Right lobe of liver (tissue), 6 donors: ENCODE measurements around the gene LMBR1. TPM values are rescaled to one million over a fixed set of nuclear protein-coding genes. Genes with fewer than 3 reads are reported as not detected.

Source experiments
- ATAC-seq, 4 donors: fragments of 200-7000 bp; cut with Tn5 transposase; one replicate each; pipeline ENCODE4 v1.9.1; 2020; ENCODE audit warnings: mild to moderate bottlenecking in 4 of 4, moderate library complexity in 4 of 4
- DNase-seq, 3 donors: peaks; one replicate each; pipeline ENCODE4 v3.0.0-alpha.2; 2020
- H3K27ac ChIP-seq, 3 donors: fragments of 200-600 bp; one replicate each; pipeline ENCODE4 v1.8.0; 2022
- H3K27me3 ChIP-seq, 2 donors: fragments of 200-600 bp; one replicate each; pipeline ENCODE4 v1.8.0; 2022
- H3K36me3 ChIP-seq, 4 donors: fragments of 200-600 bp; sonication (generic) in 1 of 4; one replicate each; pipeline versions ENCODE4 v1.5.1 to v1.8.0; 2017 to 2022; ENCODE audit warnings: control low read depth in 1 of 4
- H3K4me1 ChIP-seq, 4 donors: fragments of 200-600 bp; sonication (generic) in 1 of 4; one replicate each; pipeline versions ENCODE4 v1.5.1 to v1.8.0; 2017 to 2022; ENCODE audit warnings: control low read depth in 1 of 4
- H3K4me3 ChIP-seq, 3 donors: fragments of 200-600 bp; one replicate each; pipeline ENCODE4 v1.8.0; 2022
- H3K9me3 ChIP-seq, 4 donors: fragments of 200-600 bp; sonication (generic) in 1 of 4; one replicate each; pipeline versions ENCODE4 v1.5.1 to v1.8.0; 2017 to 2022; ENCODE audit warnings: control low read depth in 1 of 4
- POLR2A ChIP-seq: fragments of 450-650 bp; IDR thresholded peaks from one replicate; pipeline ENCODE4 v1.6.1; 2017; ENCODE audit warnings: antibody characterized with exemption, mild to moderate bottlenecking
- WGBS: methylation state at CpG from one replicate; pipeline ENCODE4 v1.1.6; 2018; ENCODE audit warnings: low coverage, low lambda C conversion rate; ENCODE audit not compliant: insufficient coverage; ENCODE audit errors: missing lambda C conversion rate; 5-methylcytosine and 5-hydroxymethylcytosine counted together
- intact Hi-C, 2 donors: fragments of 100-400 bp; cut with DNase I; formaldehyde crosslinking; loops; one replicate each; pipeline versions ENCODE4 v1.11.2 to v1.14.1; 2022
- total RNA-seq, 6 experiments: library from RNA; depleted of rRNA in 2 of 6; stranded (reverse); fragments of >200 nt in 2 of 6; fragmentation: NEBNext Ultra II Directional in 3 of 6; extraction: Animal tissue kit (Norgen Biotek cat#: 25700) in 3 of 6; gene quantifications; one replicate each; pipeline versions ENCODE4 v1.1.0 to v1.2.4, GENCODE V29; 2016 to 2023
- TF ChIP-seq, protein P1 (sequence below), 4 donors: fragments of 200-600 bp in 3 of 4; fragments of 450-650 bp in 1 of 4; IDR thresholded peaks; one replicate each; pipeline versions ENCODE4 v1.5.1 to v1.8.0; 2016 to 2022; ENCODE audit warnings: antibody characterized with exemption in 4 of 4, mild to moderate bottlenecking in 2 of 4
- donor health status: DM: no; HTN: yes; CAD: no.
- donor health status: DM: no; HTN: no; CAD: no.
- donor health status: DM: no; HTN: no; CAD: no.
- donor health status: DM: no; HTN: yes; CAD: no.
- donor health status: DM: no; HTN: yes; CAD: no.

Gene LMBR1
- total RNA-seq, 6 experiments from 2014 or later = 25.1 to 34.5 (median 31.7) TPM

DNA sequence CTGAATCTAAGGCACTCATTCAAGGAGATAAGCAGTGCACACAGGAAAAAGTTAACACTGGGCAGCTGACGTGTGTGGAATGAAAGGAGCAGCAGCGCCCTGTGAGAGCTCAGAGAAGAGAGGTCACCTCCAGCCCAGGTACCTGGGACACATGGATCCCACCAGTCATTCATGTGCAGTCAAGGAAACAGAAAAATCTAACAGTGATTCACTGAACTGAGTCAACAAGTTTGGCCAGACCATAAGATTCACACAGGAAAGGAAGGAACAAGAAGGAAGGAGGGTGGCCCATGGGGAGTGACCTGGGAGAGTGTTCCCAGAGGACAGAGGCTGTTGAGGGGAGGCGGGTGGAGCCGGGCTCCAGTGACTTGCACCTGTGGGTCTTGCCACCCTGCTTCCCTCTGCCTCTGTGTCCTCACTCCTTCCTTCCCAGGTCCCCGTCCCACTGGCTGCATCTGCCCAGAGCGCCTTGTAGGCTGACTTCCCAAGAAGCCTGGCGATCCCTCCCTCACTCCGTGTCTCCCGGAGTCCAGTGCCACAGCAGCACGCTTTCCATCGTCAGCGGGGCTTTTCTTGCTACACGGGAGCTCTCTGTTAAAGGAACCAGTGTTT, 224.7 kb downstream of the LMBR1 start:
- 94% methylated on average over 10 of the region's 13 CpGs for WGBS
- ATAC-seq (peak in 1 of 4 donors; percentile 30), DNase-seq (no peak)
- no peaks in the 10 kb centered on the region for H3K36me3 ChIP-seq
- no peak overlapping the region for H3K4me3 ChIP-seq
- no peaks in the 10 kb centered on the region for H3K27me3 ChIP-seq
- TF ChIP-seq, protein P1, sequence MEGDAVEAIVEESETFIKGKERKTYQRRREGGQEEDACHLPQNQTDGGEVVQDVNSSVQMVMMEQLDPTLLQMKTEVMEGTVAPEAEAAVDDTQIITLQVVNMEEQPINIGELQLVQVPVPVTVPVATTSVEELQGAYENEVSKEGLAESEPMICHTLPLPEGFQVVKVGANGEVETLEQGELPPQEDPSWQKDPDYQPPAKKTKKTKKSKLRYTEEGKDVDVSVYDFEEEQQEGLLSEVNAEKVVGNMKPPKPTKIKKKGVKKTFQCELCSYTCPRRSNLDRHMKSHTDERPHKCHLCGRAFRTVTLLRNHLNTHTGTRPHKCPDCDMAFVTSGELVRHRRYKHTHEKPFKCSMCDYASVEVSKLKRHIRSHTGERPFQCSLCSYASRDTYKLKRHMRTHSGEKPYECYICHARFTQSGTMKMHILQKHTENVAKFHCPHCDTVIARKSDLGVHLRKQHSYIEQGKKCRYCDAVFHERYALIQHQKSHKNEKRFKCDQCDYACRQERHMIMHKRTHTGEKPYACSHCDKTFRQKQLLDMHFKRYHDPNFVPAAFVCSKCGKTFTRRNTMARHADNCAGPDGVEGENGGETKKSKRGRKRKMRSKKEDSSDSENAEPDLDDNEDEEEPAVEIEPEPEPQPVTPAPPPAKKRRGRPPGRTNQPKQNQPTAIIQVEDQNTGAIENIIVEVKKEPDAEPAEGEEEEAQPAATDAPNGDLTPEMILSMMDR (IDR thresholded peaks at IDR 0.05) = no peak
- no peak for TF ChIP-seq POLR2A
- H3K27ac ChIP-seq = no peak overlapping the region
- intact Hi-C loops = no loop called here
- no peaks in the 10 kb centered on the region for H3K9me3 ChIP-seq
- H3K4me1 ChIP-seq = no peaks in the 10 kb centered on the region

DNA sequence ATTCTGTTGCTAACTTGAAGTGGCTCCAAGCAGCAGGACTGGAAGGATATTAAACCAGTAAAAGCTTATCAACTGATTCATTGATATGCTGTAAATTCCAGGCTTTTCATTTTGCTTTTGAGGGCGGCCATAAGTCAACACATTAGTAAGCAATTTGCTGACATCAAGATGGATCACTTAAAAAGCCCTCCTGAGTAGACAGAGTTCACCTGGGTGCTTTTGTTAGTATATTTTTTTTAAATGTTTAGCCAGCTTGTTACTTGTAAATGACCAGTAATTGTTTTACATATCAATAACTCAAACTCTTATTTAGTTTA, 225.9 kb downstream of the LMBR1 start:
- H3K27me3 ChIP-seq = no peaks in the 10 kb centered on the region
- H3K4me1 ChIP-seq = no peaks in the 10 kb centered on the region
- H3K36me3 ChIP-seq = no peaks in the 10 kb centered on the region
- no peak overlapping the region for H3K4me3 ChIP-seq
- no peak overlapping the region for H3K27ac ChIP-seq
- no peak for TF ChIP-seq POLR2A
- TF ChIP-seq, protein P1 (IDR thresholded peaks at IDR 0.05) = no peak
- 71% methylated on average over 1 of the region's 1 CpG for WGBS
- intact Hi-C loops = no loop called here
- ATAC-seq (no peak), DNase-seq (no peak)
- no peaks in the 10 kb centered on the region for H3K9me3 ChIP-seq

DNA sequence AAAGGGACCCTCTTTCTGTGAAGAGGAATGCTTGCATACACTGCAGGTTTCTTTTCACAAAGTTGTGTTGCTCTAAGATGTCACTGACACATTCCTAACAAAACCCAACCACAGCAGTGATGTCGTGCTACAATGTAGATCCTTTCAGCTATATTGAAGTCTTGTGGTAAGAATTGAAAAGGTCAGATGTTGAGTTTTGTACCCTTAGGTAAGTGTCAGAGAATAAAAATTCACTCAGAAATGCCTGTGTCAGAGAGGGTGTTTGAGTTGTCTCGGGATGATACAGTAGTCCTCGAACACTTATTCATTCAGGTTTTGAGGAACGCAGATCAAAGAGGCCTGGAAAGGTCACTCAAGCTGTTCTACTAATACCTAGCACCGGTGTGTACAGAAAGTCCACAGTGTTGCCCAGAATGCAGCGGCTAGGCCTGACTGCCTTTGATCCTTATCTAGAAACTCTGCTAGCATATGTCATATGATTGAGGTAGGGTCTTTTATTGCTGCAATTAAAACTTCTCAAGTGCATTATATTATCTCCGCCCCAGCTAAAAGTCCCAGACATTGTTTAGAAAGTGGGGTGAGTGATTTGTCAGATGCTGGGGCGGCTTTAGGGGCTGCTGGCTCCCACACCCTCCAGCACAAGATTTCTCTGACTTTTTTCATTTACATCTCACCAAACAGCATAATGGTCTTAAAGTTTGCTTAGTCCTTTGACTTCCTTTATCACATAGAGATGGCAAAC, 226.4 kb downstream of the LMBR1 start:
- no peak for DNase-seq
- WGBS = 74% methylated on average over 7 of the region's 8 CpGs
- H3K27me3 ChIP-seq = no peaks in the 10 kb centered on the region
- no peaks in the 10 kb centered on the region for H3K36me3 ChIP-seq
- H3K9me3 ChIP-seq = no peaks in the 10 kb centered on the region
- no peak for ATAC-seq
- TF ChIP-seq, protein P1 (IDR thresholded peaks at IDR 0.05) = no peak
- TF ChIP-seq POLR2A = no peak
- no peak overlapping the region for H3K4me3 ChIP-seq
- intact Hi-C loops = no loop called here
- H3K27ac ChIP-seq = no peak overlapping the region
- H3K4me1 ChIP-seq = no peaks in the 10 kb centered on the region

DNA sequence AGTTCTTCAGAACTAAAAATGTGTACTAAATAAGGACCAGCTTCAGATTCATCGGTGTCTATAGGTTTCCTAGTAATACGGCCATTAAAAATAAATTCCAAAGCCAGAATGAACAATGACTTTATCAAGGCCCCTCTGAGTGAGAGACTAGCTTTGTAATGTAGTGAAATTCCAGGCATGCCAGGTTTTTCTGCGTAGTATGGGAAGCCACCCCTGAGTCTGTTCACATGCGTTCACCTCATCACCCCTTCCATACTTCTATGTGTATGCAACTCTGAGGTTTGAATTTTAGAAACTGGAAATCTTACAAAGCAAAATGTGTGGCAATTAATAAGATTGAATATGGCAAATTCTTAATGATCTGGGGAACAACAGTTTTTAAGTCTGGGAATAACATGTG, 227.9 kb downstream of the LMBR1 start:
- no peak for TF ChIP-seq POLR2A
- TF ChIP-seq, protein P1 (IDR thresholded peaks at IDR 0.05) = no peak
- intact Hi-C loops = no loop called here

More for the DNA sequence above, 227.9 kb downstream of the LMBR1 start:
- Histone ChIP-seq H3K4me1 (no peaks in the 10 kb centered on the region), H3K36me3 (no peaks in the 10 kb centered on the region), H3K4me3 (no peak overlapping the region), H3K27me3 (no peaks in the 10 kb centered on the region), H3K9me3 (no peaks in the 10 kb centered on the region), H3K27ac (no peak overlapping the region)
- DNase-seq (no peak), ATAC-seq (no peak)
- WGBS = 87% methylated on average over 4 of the region's 4 CpGs
